IMR-90 (cell line): ENCODE results near the gene CTDSPL. TPM values are rescaled to one million over a fixed set of nuclear protein-coding genes. Genes with fewer than 3 reads are reported as not detected.

Experiments used
- ATAC-seq: fragments of 200-7000 bp; cut with Tn5 transposase; 2 replicates; pipeline ENCODE4 v1.9.1; 2020; ENCODE audit warnings: low read depth, mild to moderate bottlenecking, moderate library complexity
- BruUV-seq: library from RNA; stranded (reverse); fragments of 400-500 nt; replicated peaks from 2 replicates; lab custom pipeline; 2021; lab: Mats Ljungman, UMichigan
- CTCF ChIA-PET: fragments of 300-600 bp; formaldehyde crosslinking; extraction: SDS; loops from one replicate; lab custom pipeline; 2021; ENCODE audit warnings: antibody characterized with exemption; lab: Yijun Ruan, JAX
- POLR2A ChIA-PET: fragments of 300-600 bp; sonication (Branson Sonifier 250); formaldehyde crosslinking; loops from one replicate; lab custom pipeline; 2022; ENCODE audit warnings: antibody characterized with exemption; ENCODE audit not compliant: unreplicated experiment; lab: Charles Lee
- DNase-seq: peaks from one replicate; pipeline ENCODE4 v3.0.0; 2013
- H2AFZ ChIP-seq: replicated peaks from 2 replicates; pipeline ENCODE3; 2013; ENCODE audit warnings: low read length, mild to moderate bottlenecking; ENCODE audit not compliant: poor library complexity
- H2AK5ac ChIP-seq: 2 replicates; pipeline ENCODE4 v1.6.1; 2013; ENCODE audit warnings: low read depth, low read length, inconsistent platforms
- H2AK9ac ChIP-seq: replicated peaks from 2 replicates; pipeline ENCODE3; 2013; ENCODE audit warnings: mild to moderate bottlenecking, low read depth, low read length, moderate library complexity; ENCODE audit not compliant: poor library complexity
- H2BK120ac ChIP-seq: 2 replicates; pipeline ENCODE4 v1.6.1; 2013; ENCODE audit warnings: low read depth, low read length, inconsistent platforms
- H2BK15ac ChIP-seq: 3 replicates; pipeline ENCODE4 v1.6.1; 2013; ENCODE audit warnings: low read depth, low read length, inconsistent platforms
- H2BK20ac ChIP-seq: 2 replicates; pipeline ENCODE4 v1.6.1; 2013; ENCODE audit warnings: low read depth, mild to moderate bottlenecking, inconsistent platforms, low read length, moderate library complexity
- H2BK5ac ChIP-seq: 2 replicates; pipeline ENCODE4 v1.6.1; 2013; ENCODE audit warnings: mild to moderate bottlenecking, low read depth, low read length, inconsistent platforms; ENCODE audit not compliant: poor library complexity, severe bottlenecking
- H3K14ac ChIP-seq: replicated peaks from 2 replicates; pipeline ENCODE4 v1.6.1; 2013; ENCODE audit warnings: low read depth, low read length, inconsistent platforms
- H3K18ac ChIP-seq: 2 replicates; pipeline ENCODE4 v1.6.1; 2013; ENCODE audit warnings: low read depth, low read length, control low read depth
- H3K23ac ChIP-seq: 2 replicates; pipeline ENCODE4 v1.6.1; 2013; ENCODE audit warnings: low read depth, low read length, inconsistent platforms
- H3K27ac ChIP-seq: 2 replicates; pipeline ENCODE4 v1.5.1; 2013; ENCODE audit warnings: mild to moderate bottlenecking, control low read depth, low read length; ENCODE audit not compliant: insufficient read depth
- H3K27me3 ChIP-seq: 2 replicates; pipeline ENCODE4 v1.6.1; 2013; ENCODE audit warnings: low read length; ENCODE audit not compliant: control insufficient read depth, insufficient read depth
- H3K36me3 ChIP-seq: 2 replicates; pipeline ENCODE4 v1.6.1; 2013; ENCODE audit warnings: low read length, mixed read lengths; ENCODE audit not compliant: control insufficient read depth, insufficient read depth
- H3K4ac ChIP-seq: 2 replicates; pipeline ENCODE4 v1.6.1; 2013; ENCODE audit warnings: low read depth, low read length, inconsistent platforms
- H3K4me1 ChIP-seq: 2 replicates; pipeline ENCODE4 v1.6.1; 2013; ENCODE audit warnings: low read length, mixed read lengths; ENCODE audit not compliant: control insufficient read depth, insufficient read depth
- H3K4me2 ChIP-seq: 2 replicates; pipeline ENCODE4 v1.6.1; 2013; ENCODE audit warnings: low read depth, mild to moderate bottlenecking, control low read depth, low read length, moderate library complexity
- H3K4me3 ChIP-seq: 2 replicates; pipeline ENCODE4 v1.5.1; 2013; ENCODE audit warnings: low read depth, mild to moderate bottlenecking, control low read depth, low read length, moderate library complexity; ENCODE audit not compliant: insufficient read depth
- H3K56ac ChIP-seq: 2 replicates; pipeline ENCODE4 v1.6.1; 2013; ENCODE audit warnings: low read length, inconsistent platforms; ENCODE audit not compliant: insufficient read depth; ENCODE audit errors: extremely low read depth
- H3K79me1 ChIP-seq, 2 experiments: 2 replicates each; pipeline ENCODE4 v1.6.1; 2013; ENCODE audit warnings: low read length in 2 of 2, inconsistent platforms in 1 of 2, low read depth in 1 of 2
- H3K9ac ChIP-seq: 2 replicates; pipeline ENCODE4 v1.6.1; 2013; ENCODE audit warnings: low read depth, low read length, control low read depth
- H3K9me1 ChIP-seq: 2 replicates; pipeline ENCODE4 v1.6.1; 2013; ENCODE audit warnings: low read length, inconsistent platforms; ENCODE audit not compliant: insufficient read depth
- H3K9me3 ChIP-seq: 2 replicates; pipeline ENCODE4 v1.6.1; 2013; ENCODE audit warnings: low read length; ENCODE audit not compliant: control insufficient read depth, insufficient read depth
- H4K20me1 ChIP-seq: 2 replicates; pipeline ENCODE4 v1.6.1; 2013; ENCODE audit warnings: low read length, inconsistent platforms; ENCODE audit not compliant: insufficient read depth
- H4K5ac ChIP-seq: 2 replicates; pipeline ENCODE4 v1.6.1; 2013; ENCODE audit warnings: mild to moderate bottlenecking, low read depth, low read length, control low read depth
- H4K8ac ChIP-seq, 2 experiments: 2 replicates each; pipeline ENCODE4 v1.6.1; 2013; ENCODE audit warnings: low read depth in 2 of 2, low read length in 2 of 2, control low read depth in 1 of 2, inconsistent platforms in 1 of 2
- H4K91ac ChIP-seq: 2 replicates; pipeline ENCODE4 v1.6.1; 2013; ENCODE audit warnings: low read depth, low read length, inconsistent platforms; ENCODE audit not compliant: insufficient read depth
- CEBPB ChIP-seq: IDR thresholded peaks from 2 replicates; pipeline ENCODE4 v1.6.1; 2012; ENCODE audit warnings: low read depth, low read length, improper control_type of control experiment
- CHD1 ChIP-seq: IDR thresholded peaks from 2 replicates; pipeline ENCODE4 v1.6.1; 2012; ENCODE audit warnings: low read depth, low read length, improper control_type of control experiment
- FOS ChIP-seq: fragments of 150-350 bp; IDR thresholded peaks from 2 replicates; pipeline ENCODE4 v1.6.1; 2016; ENCODE audit warnings: low read depth, low read length
- MAFK ChIP-seq: IDR thresholded peaks from 2 replicates; pipeline ENCODE4 v1.6.1; 2012; ENCODE audit warnings: low read depth, low read length, improper control_type of control experiment
- MXI1 ChIP-seq: IDR thresholded peaks from 2 replicates; pipeline ENCODE4 v1.6.1; 2012; ENCODE audit warnings: low read depth, mild to moderate bottlenecking, low read length, moderate library complexity, borderline replicate concordance
- NFE2L2 ChIP-seq: fragments of 150-350 bp; IDR thresholded peaks from 2 replicates; pipeline ENCODE4 v1.6.1; 2016; ENCODE audit warnings: low read depth, mild to moderate bottlenecking, low read length
- POLR2A ChIP-seq: IDR thresholded peaks from 2 replicates; pipeline ENCODE4 v1.6.1; 2012; ENCODE audit warnings: mild to moderate bottlenecking, low read depth, low read length
- RAD21 ChIP-seq: IDR thresholded peaks from 2 replicates; pipeline ENCODE4 v1.6.1; 2012; ENCODE audit warnings: low read length, improper control_type of control experiment
- RCOR1 ChIP-seq: IDR thresholded peaks from 2 replicates; pipeline ENCODE4 v1.6.1; 2012; ENCODE audit warnings: mild to moderate bottlenecking, low read length, improper control_type of control experiment; ENCODE audit not compliant: insufficient replicate concordance
- RFX5 ChIP-seq: IDR thresholded peaks from 2 replicates; pipeline ENCODE4 v1.8.0; 2012; ENCODE audit warnings: low read depth, mild to moderate bottlenecking, low read length, moderate library complexity
- WGBS, 2 experiments: methylation state at CpG; one replicate each; pipeline versions ENCODE4 v1.1.5 to v1.1.7; 2013; ENCODE audit warnings: missing lambda C conversion rate in 2 of 2; ENCODE audit not compliant: insufficient read length in 1 of 2; ENCODE audit errors: extremely low coverage in 2 of 2; 5-methylcytosine and 5-hydroxymethylcytosine counted together
- dilution Hi-C: fragments of 300-500 bp; cut with HindIII; formaldehyde crosslinking; loops from one replicate; pipeline ENCODE4 v1.14.3; 2018; ENCODE audit warnings: low sequenced_read_pairs; ENCODE audit not compliant: unreplicated experiment
- in situ Hi-C: fragments of 300-500 bp; cut with MboI; formaldehyde crosslinking; loops from 3 replicates; pipeline ENCODE4 v1.14.3; 2019; ENCODE audit warnings: low sequenced_read_pairs, inconsistent platforms, mixed read lengths
- intact Hi-C: fragments of 100-400 bp; cut with micrococcal nuclease; formaldehyde crosslinking; loops from 2 replicates; pipeline ENCODE4 v1.10.0; 2022
- polyA plus RNA-seq, 3 experiments: library from polyadenylated mRNA; depleted of rRNA; stranded (reverse); fragments of >200 nt; gene quantifications; 2 replicates each; pipeline ENCODE4 v1.2.3, GENCODE V29; 2012; ENCODE audit warnings: low replicate concordance in 1 of 3
- total RNA-seq: library from RNA; depleted of rRNA; stranded (reverse); fragments of >200 nt; gene quantifications from 2 replicates; pipeline ENCODE4 v1.2.3, GENCODE V29; 2012
- TF ChIP-seq, protein P1 (sequence below): fragments of 150-350 bp; IDR thresholded peaks from 2 replicates; pipeline ENCODE4 v1.6.1; 2016; ENCODE audit warnings: low read depth, mild to moderate bottlenecking, low read length, moderate library complexity, borderline replicate concordance
- TF ChIP-seq, protein P2 (sequence below): conservative IDR thresholded peaks from 2 replicates; pipeline ENCODE4 v1.5.1; 2012; ENCODE audit warnings: mild to moderate bottlenecking, low read depth, low read length, improper control_type of control experiment

Gene CTDSPL
- total and polyA plus RNA-seq, 2 of the 4 experiments (the other 2 are of a cell fraction) = 24.5 to 29.0 TPM

DNA sequence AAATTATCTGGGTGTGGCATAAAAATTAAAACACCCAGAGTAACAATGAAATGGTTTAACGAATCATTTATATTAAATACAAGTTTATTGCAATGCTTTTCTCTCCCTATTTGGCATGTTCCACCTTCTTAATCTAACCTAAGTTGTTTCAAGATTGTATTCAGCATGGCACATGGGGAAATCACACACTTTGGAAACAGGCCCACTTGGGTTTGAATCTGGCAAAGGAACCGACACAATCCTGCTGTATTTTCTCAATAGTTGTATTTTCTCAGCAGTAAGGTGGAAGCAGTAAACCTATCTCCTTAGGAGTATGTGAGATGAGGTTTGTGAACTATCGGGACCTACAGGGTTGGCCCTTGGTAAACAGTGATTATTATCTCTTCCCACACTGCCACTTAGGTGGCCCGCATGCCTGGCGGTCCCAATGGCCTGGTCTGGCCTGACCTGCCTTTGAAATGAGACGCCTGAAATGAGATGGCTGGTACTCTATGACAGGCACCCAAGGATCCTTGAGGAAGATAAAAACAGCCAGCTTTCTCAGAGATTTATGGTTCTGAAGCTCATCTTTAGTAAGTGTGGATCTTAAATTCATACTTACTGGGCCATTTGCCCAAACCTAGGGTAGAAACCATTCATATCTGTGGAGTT lies 83.6 kb downstream of the CTDSPL start:
- Histone ChIP-seq H3K23ac (peak overlapping the region; percentile 92), H3K79me1 (peaks cover 10 to 54% of the 10 kb centered on the region in 2 experiments), H3K36me3 (no peaks in the 10 kb centered on the region), H2BK120ac (peak overlapping the region; percentile 97), H2BK20ac (peak overlapping the region; percentile 38), H3K27me3 (no peaks in the 10 kb centered on the region), H2AK9ac (no peak overlapping the region), H3K27ac (peak overlapping the region; percentile 96), H2BK5ac (peak overlapping the region; percentile 66), H4K5ac (peak overlapping the region; percentile 18), H3K9me3 (no peaks in the 10 kb centered on the region), H3K14ac (peak overlapping the region; percentile 56), H3K4me1 (peaks cover 30% of the 10 kb centered on the region), H4K20me1 (peaks cover 7% of the 10 kb centered on the region; the same call in 1 of the 2 replicates), H2AFZ (no peak overlapping the region), H3K56ac (peak overlapping the region; percentile 48; the same call in 1 of the 2 replicates), H4K91ac (peak overlapping the region; percentile 92), H3K4ac (peak overlapping the region; percentile 89), H2AK5ac (peak overlapping the region; percentile 94), H3K4me2 (peak overlapping the region; percentile 12), H3K18ac (peak overlapping the region; percentile 77), H3K9ac (no peak overlapping the region; the same call in 1 of the 2 replicates), H3K9me1 (peaks cover 21% of the 10 kb centered on the region), H4K8ac (peak overlapping the region; percentile 80 to 90), H3K4me3 (no peak overlapping the region), H2BK15ac (peak overlapping the region; percentile 96; the same call in 1 of the 3 replicates)
- dilution Hi-C loops (no loop called here), intact Hi-C loops (no loop called here), in situ Hi-C loops (no loop called here)
- BruUV-seq = no TSS peak
- no peak for DNase-seq
- no CpG with 5 or more reads among the region's 6 CpGs for WGBS, 2 experiments
- ATAC-seq = no peak
- TF ChIP-seq, protein P1, sequence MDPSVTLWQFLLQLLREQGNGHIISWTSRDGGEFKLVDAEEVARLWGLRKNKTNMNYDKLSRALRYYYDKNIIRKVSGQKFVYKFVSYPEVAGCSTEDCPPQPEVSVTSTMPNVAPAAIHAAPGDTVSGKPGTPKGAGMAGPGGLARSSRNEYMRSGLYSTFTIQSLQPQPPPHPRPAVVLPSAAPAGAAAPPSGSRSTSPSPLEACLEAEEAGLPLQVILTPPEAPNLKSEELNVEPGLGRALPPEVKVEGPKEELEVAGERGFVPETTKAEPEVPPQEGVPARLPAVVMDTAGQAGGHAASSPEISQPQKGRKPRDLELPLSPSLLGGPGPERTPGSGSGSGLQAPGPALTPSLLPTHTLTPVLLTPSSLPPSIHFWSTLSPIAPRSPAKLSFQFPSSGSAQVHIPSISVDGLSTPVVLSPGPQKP = no peak
- TF ChIP-seq CEBPB (no peak), NFE2L2 (no peak), MAFK (no peak), RAD21 (no peak), RFX5 (no peak), MXI1 (no peak), RCOR1 (no peak), FOS (no peak), CHD1 (no peak), POLR2A (no peak)
- TF ChIP-seq, protein P2, sequence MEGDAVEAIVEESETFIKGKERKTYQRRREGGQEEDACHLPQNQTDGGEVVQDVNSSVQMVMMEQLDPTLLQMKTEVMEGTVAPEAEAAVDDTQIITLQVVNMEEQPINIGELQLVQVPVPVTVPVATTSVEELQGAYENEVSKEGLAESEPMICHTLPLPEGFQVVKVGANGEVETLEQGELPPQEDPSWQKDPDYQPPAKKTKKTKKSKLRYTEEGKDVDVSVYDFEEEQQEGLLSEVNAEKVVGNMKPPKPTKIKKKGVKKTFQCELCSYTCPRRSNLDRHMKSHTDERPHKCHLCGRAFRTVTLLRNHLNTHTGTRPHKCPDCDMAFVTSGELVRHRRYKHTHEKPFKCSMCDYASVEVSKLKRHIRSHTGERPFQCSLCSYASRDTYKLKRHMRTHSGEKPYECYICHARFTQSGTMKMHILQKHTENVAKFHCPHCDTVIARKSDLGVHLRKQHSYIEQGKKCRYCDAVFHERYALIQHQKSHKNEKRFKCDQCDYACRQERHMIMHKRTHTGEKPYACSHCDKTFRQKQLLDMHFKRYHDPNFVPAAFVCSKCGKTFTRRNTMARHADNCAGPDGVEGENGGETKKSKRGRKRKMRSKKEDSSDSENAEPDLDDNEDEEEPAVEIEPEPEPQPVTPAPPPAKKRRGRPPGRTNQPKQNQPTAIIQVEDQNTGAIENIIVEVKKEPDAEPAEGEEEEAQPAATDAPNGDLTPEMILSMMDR = no peak
- POLR2A ChIA-PET = no interaction called here
- CTCF ChIA-PET = interaction anchor here (0.6 to 1.8 kb wide), 3 partner anchors 10 to 13 kb away, joined by 3 to 4 read pairs (median 3); no protein-coding TSS in a partner anchor
